Liver (tissue), 3 donors: ENCODE results near the gene FBXO8.

Source experiments
- EGR1 ChIP-seq, 2 donors: IDR thresholded peaks; 2 replicates each; pipeline ENCODE4 v1.6.1; 2016 to 2018; ENCODE audit warnings: antibody characterized with exemption in 2 of 2, low read depth in 2 of 2
- RAD21 ChIP-seq, 2 donors: IDR thresholded peaks; 2 replicates each; pipeline ENCODE4 v1.6.1; 2016; ENCODE audit warnings: antibody characterized with exemption in 2 of 2, mild to moderate bottlenecking in 2 of 2
- TF ChIP-seq, protein P1 (sequence below): IDR thresholded peaks from 2 replicates; pipeline ENCODE4 v1.6.1; 2016; ENCODE audit warnings: antibody characterized with exemption
- TF ChIP-seq, protein P2 (sequence below): fragments of 150-350 bp; IDR thresholded peaks from 2 replicates; pipeline ENCODE4 v1.5.1; 2017; ENCODE audit warnings: improper control_type of control experiment, low read depth, low read length; ENCODE audit not compliant: missing input control
- donor health status: healthy.
- donor health status: healthy.

DNA sequence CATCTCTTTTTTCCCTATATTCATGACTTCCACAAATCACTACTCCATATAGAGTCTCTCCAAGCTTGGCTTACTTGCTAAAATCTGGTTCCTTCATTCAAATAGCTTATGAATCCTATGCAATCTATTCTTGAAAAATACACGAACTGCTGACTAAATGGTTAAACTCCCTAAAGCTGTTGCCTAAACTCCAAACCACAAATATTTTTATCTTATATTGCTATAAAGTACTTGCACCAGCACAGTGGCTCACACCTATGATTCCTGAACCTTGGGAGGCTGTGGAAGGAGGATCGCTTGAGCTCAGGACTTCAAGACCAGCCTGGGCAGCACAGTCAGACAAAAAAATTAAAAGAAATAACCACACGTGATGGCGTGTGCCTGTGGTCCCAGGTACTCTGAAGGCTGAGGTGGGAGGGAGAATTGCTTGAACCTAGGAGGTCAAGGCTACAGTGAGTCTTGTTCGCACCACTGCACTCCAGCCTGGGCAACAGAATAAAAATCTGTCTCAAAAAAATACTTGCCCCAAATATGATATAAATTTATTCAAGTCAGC is 2.2 kb downstream of the FBXO8 start:
- TF ChIP-seq RAD21 (IDR thresholded peaks at IDR 0.05) (no peak), EGR1 (IDR thresholded peaks at IDR 0.05; ENCODE audit: low read depth in 2 of 2) (no peak)
- TF ChIP-seq, protein P1, sequence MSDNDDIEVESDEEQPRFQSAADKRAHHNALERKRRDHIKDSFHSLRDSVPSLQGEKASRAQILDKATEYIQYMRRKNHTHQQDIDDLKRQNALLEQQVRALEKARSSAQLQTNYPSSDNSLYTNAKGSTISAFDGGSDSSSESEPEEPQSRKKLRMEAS: no peak
- TF ChIP-seq, protein P2, sequence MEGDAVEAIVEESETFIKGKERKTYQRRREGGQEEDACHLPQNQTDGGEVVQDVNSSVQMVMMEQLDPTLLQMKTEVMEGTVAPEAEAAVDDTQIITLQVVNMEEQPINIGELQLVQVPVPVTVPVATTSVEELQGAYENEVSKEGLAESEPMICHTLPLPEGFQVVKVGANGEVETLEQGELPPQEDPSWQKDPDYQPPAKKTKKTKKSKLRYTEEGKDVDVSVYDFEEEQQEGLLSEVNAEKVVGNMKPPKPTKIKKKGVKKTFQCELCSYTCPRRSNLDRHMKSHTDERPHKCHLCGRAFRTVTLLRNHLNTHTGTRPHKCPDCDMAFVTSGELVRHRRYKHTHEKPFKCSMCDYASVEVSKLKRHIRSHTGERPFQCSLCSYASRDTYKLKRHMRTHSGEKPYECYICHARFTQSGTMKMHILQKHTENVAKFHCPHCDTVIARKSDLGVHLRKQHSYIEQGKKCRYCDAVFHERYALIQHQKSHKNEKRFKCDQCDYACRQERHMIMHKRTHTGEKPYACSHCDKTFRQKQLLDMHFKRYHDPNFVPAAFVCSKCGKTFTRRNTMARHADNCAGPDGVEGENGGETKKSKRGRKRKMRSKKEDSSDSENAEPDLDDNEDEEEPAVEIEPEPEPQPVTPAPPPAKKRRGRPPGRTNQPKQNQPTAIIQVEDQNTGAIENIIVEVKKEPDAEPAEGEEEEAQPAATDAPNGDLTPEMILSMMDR: no peak
